GM18517 (cell line): ENCODE results near the gene UPP1.
"Not testable (repeated sequence)": the region's sequence is repeated elsewhere in the genome, so short reads cannot be mapped to it uniquely, and the experiment has no call there.

Experiments
- ATAC-seq: cut with Tn5 transposase; IDR thresholded peaks from one replicate; pipeline ENCODE4 v1.9.1; 2021; ENCODE audit warnings: mild to moderate bottlenecking, moderate library complexity; ENCODE audit not compliant: unreplicated experiment

UPP1 gene

GRCh38 chr7:48109848-48110663, 21.0 kb downstream of the UPP1 start:
- peak; percentile 93 for ATAC-seq

DNA sequence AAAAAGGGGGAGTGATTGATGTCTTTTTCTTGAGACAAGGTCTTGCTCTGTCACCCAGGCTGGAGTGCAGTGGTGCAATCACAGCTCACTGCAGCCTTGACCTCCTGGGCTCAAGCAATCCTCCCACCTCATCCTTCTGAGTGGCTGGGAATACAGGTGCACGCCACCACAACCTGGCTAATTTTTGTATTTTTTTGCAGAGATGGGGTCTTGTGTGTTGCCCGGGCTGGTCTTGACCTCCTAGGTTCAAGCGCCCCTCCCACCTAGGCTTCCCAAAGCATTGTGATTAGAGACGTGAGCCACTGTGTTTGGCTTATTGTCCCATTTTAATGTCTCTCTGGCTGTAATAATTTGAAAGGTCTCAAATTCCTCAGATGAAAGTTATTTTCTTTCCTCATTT, 21.8 kb downstream of the UPP1 start:
- ATAC-seq, result no peak

- no peak for ATAC-seq
These were observed 22.5 kb downstream of the UPP1 start for GRCh38 chr7:48111596-48111995.

DNA sequence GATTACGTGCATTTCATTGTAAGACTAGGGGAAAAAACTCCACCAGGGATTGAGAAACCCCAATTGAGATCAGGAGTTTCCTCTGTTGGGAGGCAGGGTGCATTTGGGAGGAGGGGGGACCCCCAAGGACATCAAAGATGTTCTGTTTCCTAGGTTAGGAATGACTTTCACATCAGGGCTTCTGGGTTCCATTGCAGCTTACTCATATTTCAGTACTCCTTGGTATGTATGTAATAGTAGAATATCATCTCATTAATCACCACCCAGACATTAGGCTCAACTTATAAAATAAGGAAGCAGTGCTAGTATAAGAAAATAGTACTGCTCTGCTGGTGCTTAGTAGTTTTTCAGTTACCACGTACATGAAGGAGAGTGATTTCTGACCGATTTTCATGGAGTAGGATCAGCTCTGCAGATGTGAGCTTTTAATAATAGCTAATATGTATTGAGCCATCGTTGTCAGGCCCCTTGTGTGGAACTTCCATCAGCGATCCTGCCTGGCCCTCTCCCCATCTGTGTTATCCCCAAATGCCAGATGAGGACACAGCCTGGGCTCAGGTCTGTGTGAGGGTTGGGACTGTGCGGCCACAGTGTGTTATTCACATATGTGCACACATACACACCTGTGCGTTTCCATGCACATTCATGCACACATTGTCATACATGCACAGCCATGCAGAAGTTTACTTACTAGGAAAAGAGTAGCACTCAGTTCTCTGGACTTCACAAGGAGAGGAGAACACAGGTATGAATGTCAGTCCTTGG, 23.5 kb downstream of the UPP1 start:
- ATAC-seq, result no peak

- ATAC-seq, result no peak
These were observed 24.2 kb downstream of the UPP1 start for GRCh38 chr7:48113275-48113674.

GRCh38 chr7:48114115-48114514, 25.1 kb downstream of the UPP1 start:
- ATAC-seq, result no peak

- ATAC-seq, result no peak
These were observed 25.5 kb downstream of the UPP1 start for GRCh38 chr7:48114589-48114988.

DNA sequence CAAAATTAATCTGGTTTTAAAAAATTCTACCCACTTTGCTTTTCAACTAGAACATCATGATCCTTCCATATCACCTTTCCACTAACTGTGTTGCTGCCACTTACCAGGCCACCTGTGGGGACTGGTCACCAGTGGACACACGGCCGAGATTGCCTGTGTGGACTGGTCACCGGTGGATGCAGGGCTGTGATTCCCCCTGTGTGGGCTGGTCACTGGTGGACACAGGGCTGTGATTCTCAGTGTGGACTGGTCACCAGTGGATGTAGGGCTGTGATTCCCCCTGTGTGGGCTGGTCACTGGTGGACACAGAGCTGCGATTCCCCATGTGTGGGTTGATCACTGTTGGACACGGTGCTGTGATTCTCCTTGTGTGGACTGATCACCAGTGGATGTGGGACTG, 27.0 kb downstream of the UPP1 start:
- no peak for ATAC-seq

GRCh38 chr7:48118041-48118440, 29.0 kb downstream of the UPP1 start:
- no peak for ATAC-seq

DNA sequence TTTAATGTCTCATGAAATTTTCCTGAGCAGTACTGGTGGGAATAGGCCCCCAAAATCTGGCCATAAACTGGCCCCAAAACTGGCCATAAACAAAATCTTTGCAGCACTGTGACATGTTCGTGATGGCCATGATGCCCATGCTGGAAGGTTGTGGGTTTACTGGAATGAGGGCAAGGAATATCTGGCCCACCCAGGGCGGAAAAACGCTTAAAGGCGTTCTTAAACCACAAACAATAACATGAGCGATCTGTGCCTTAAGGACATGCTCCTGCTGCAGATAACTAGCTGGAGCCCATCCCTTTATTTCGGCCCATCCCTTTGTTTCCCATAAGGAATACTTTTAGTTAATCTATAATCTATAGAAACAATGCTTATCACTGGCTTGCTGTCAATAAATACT, 31.5 kb downstream of the UPP1 start:
- ATAC-seq, result not testable (repeated sequence)

DNA sequence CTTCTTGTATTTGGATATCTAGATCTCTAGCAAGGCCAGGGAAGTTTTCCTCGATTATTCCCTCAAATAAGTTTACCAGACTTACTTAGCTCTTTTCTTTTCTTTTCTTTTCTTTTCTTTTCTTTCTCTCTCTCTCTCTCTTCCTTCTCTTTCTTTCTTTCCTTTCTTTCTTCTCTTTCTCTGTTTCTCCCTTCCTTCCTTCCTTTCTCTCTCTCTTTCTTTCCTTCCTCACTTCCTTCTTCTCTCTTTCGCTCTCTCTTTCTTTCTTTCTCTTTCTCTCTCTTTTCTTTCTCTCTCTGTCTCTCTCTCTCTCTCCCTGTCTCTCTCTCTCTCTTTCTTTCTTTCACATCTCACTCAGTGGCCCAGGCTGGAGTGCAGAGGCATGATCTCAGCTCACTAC, 37.0 kb downstream of the UPP1 start:
- no peak for ATAC-seq

DNA sequence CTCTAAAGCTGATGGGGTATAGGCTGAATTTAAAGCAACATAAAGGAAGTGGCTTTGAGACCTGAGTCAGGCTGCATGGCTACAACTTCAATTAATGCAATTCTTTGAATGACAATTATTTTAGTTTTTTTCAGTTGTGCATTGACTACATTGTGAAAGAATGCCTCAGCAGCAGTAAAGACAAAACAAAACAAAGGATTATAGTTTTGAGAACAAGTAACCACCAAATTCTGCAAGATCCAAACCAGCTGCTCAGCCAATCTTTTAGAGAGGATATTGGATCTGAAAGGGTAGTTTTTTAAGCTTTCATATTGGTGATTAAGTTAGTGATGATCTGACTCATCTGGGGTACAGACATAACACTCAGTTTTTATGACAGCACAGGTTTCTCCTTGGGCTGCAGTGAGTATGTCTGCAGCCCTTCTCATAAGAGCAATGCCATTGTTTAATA, 41.6 kb downstream of the UPP1 start:
- no peak for ATAC-seq

- ATAC-seq, result no peak
These were observed 43.7 kb downstream of the UPP1 start for GRCh38 chr7:48132792-48133191.

DNA sequence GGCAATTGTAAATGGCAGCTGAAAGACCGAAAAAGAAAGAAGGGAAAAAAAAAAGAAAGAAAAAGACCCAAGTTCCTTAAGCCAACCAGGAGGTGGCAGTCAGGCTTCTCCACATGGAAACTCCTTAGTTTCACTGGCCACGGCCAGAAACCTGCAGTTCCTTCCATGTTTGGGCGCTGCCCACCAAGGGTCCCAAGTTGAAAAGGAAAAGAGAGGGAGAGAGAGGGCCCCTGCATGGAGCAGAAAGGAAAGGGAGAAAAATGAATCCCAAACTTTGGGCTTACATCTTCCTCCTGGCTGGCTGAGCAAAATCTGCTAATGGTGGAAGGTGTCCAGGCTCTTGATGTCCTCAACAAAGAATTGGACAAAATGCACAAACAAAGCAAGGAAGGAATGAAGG, 50.4 kb downstream of the UPP1 start:
- no peak for ATAC-seq

- ATAC-seq, result no peak
These were observed 51.1 kb downstream of the UPP1 start for GRCh38 chr7:48140001-48140681.

GRCh38 chr7:48141521-48141920, 52.5 kb downstream of the UPP1 start:
- ATAC-seq, result no peak

GRCh38 chr7:48144291-48144768, 55.3 kb downstream of the UPP1 start:
- no peak for ATAC-seq

GRCh38 chr7:48147078-48147591, 58.1 kb downstream of the UPP1 start:
- ATAC-seq, result no peak

- ATAC-seq, result not testable (repeated sequence)
These were observed 58.6 kb downstream of the UPP1 start for GRCh38 chr7:48147690-48148089.

GRCh38 chr7:48148311-48148710, 59.2 kb downstream of the UPP1 start:
- ATAC-seq, result no peak

DNA sequence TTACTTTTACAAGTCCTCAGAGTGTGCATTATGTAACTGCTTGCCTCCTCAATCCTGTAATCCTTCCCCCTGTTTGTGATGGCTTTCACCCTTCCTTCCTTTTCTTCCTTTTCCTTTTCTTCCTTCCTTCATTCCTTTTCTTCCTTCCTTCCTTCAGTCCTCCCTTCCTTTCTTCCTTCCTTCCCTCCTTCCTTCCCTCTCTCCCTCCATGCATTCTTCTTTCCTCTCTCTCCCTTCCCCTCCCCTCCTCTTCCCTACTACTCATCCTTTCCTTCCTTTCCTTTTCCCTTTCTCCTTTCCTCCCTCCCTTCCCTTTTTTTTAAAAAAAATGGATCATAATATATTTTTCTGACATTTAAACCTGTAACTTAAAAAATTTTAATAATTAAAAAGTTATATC, 60.0 kb downstream of the UPP1 start:
- no peak for ATAC-seq
